Right lobe of liver (tissue), 4 donors: ENCODE data around the gene ZDHHC11.
"Not testable (repeated sequence)": the region's sequence is repeated elsewhere in the genome, so short reads cannot be mapped to it uniquely, and the experiment has no call there.

Experiments used
- CTCF ChIP-seq, 4 donors: fragments of 200-600 bp in 3 of 4; fragments of 450-650 bp in 1 of 4; IDR thresholded peaks; one replicate each; pipeline versions ENCODE4 v1.5.1 to v1.8.0; 2016 to 2022; ENCODE audit warnings: antibody characterized with exemption in 4 of 4, mild to moderate bottlenecking in 2 of 4
- POLR2A ChIP-seq: fragments of 450-650 bp; IDR thresholded peaks from one replicate; pipeline ENCODE4 v1.6.1; 2017; ENCODE audit warnings: antibody characterized with exemption, mild to moderate bottlenecking
- donor health status: DM: no; HTN: no; CAD: no.
- donor health status: DM: no; HTN: no; CAD: no.
- donor health status: DM: no; HTN: yes; CAD: no.

DNA sequence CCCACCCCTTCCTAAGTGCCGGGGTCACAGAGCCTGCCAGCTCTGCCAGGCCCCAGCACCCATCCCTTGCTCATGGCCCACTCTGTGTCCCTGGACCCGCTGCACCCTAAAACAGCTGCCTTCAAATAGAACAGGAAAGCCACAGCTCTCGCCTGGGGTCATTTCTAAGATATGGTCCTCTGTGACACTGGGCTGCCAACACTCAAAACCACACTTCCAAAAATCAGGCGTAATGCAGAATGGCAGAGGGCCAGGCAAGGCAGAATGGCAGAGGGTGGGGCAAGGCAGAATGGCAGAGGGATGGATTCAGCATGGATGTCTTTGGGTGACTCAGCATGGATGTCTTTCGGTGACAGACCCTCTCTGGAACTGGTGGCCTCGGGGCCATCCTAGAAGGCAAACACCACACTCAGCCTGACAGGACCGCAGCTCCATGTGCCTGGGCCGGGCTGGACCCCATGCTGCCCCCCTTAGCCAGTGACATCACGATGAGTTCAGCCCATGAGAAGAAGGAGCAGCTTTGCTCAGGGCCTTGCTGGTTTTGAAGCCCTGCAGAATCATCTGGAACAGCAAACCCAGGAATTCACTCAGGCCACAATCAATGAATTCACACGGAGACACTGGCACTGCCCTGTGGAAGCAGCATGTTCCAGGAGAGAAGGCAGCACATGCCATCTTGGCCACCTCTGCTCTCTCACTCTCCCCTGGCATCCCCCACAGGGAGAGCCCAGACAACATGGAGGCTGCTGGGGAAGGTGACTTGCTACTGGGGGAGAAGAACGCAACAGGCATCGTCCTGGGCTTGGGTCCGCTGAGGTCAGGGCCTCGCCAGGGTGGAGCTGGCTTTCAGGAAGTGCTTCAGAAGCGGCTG lies 9.0 kb downstream of the ZDHHC11 start:
- TF ChIP-seq POLR2A; CTCF (IDR thresholded peaks at IDR 0.05): not testable (repeated sequence)
